ENCODE measurements around the gene ZNF446.
"Not testable (repeated sequence)": the region's sequence is repeated elsewhere in the genome, so short reads cannot be mapped to it uniquely, and the experiment has no call there.

Gene ZNF446

GRCh38 chr19:58507602-58508223 is 31.6 kb downstream of the ZNF446 start:
- not testable (repeated sequence) for DNase-seq

GRCh38 chr19:58509731-58510083 is 33.6 kb downstream of the ZNF446 start:
- DNase-seq, result no peak

GRCh38 chr19:58510084-58510862 is 34.1 kb downstream of the ZNF446 start:
- no peak for DNase-seq

- DNase-seq, result no peak
Observed at GRCh38 chr19:58511353-58512208, 35.4 kb downstream of the ZNF446 start, which contains the start of gene SLC27A5. SLC27A5 (minus strand) TSS chr19:58511992; CDS start chr19:58511955, 37 bp downstream.

GRCh38 chr19:58513213-58513693 is 37.1 kb downstream of the ZNF446 start:
- DNase-seq, result no peak

GRCh38 chr19:58513694-58514563 is 37.8 kb downstream of the ZNF446 start:
- DNase-seq, result peak; percentile 91

- no peak for DNase-seq
Observed at GRCh38 chr19:58514564-58515022, 38.4 kb downstream of the ZNF446 start.

GRCh38 chr19:58515259-58515658 is 39.1 kb downstream of the ZNF446 start:
- DNase-seq, result no peak

- no peak for DNase-seq
Observed at GRCh38 chr19:58516246-58516836, 40.2 kb downstream of the ZNF446 start.

- DNase-seq, result no peak
Observed at GRCh38 chr19:58516964-58517833, 41.0 kb downstream of the ZNF446 start.

- DNase-seq, result no peak
Observed at GRCh38 chr19:58518256-58519086, 42.3 kb downstream of the ZNF446 start.

GRCh38 chr19:58519087-58519354 is 42.9 kb downstream of the ZNF446 start:
- DNase-seq, result peak; percentile 44

GRCh38 chr19:58519355-58520256 is 43.5 kb downstream of the ZNF446 start, which contains the start of gene ZBTB45:
ZBTB45 (minus strand) TSS chr19:58519810; CDS start chr19:58517673, 2,137 bp downstream.
- DNase-seq, result peak; percentile 83

- no peak for DNase-seq
Observed at GRCh38 chr19:58520257-58520599, 44.1 kb downstream of the ZNF446 start.

GRCh38 chr19:58521651-58522050 is 45.5 kb downstream of the ZNF446 start:
- no peak for DNase-seq

GRCh38 chr19:58522709-58523108 is 46.6 kb downstream of the ZNF446 start:
- DNase-seq, result no peak

GRCh38 chr19:58529405-58529804 is 53.3 kb downstream of the ZNF446 start:
- DNase-seq, result no peak

Measured in activated gamma-delta T cell treated with Interleukin-2 at 50 U/mL for 16 hours (primary cell).